Mucosa of rectum (tissue), 2 donors: Measurements from ENCODE around the gene KREMEN1.

ENCODE experiments used
- H3K27ac ChIP-seq, 2 donors: one replicate each; pipeline ENCODE4 v1.7.0; 2013; ENCODE audit warnings: inconsistent platforms in 2 of 2, low read depth in 2 of 2, low read length in 2 of 2
- H3K27me3 ChIP-seq, 2 donors: one replicate each; pipeline ENCODE4 v1.7.0; 2013; ENCODE audit warnings: low read length in 2 of 2; ENCODE audit not compliant: control insufficient read depth in 2 of 2, insufficient read depth in 2 of 2
- H3K36me3 ChIP-seq, 2 donors: one replicate each; pipeline ENCODE4 v1.7.0; 2013; ENCODE audit warnings: low read length in 2 of 2; ENCODE audit not compliant: control insufficient read depth in 2 of 2, insufficient read depth in 2 of 2
- H3K4me1 ChIP-seq, 2 donors: one replicate each; pipeline ENCODE4 v1.7.0; 2013; ENCODE audit warnings: low read length in 2 of 2, mild to moderate bottlenecking in 1 of 2; ENCODE audit not compliant: control insufficient read depth in 2 of 2, insufficient read depth in 2 of 2
- H3K4me3 ChIP-seq, 2 donors: one replicate each; pipeline ENCODE4 v1.7.0; 2013; ENCODE audit warnings: low read length in 2 of 2
- H3K9ac ChIP-seq, 2 donors: one replicate each; pipeline ENCODE4 v1.7.0; 2013; ENCODE audit warnings: low read length in 2 of 2, low read depth in 1 of 2, mild to moderate bottlenecking in 1 of 2
- H3K9me3 ChIP-seq, 2 donors: one replicate each; pipeline ENCODE4 v1.7.0; 2013; ENCODE audit warnings: low read length in 2 of 2; ENCODE audit not compliant: control insufficient read depth in 2 of 2
- donor health status: healthy.
- donor health status: Normal muscosa, but diverticular disease.

Gene KREMEN1

GRCh38 chr22:29213493-29213892 lies 140.7 kb downstream of the KREMEN1 start:
- H3K9me3 ChIP-seq, result no peaks in the 10 kb centered on the region
- H3K27ac ChIP-seq, result no peak overlapping the region
- no peak overlapping the region for H3K9ac ChIP-seq
- H3K36me3 ChIP-seq, result no peaks in the 10 kb centered on the region
- no peak overlapping the region for H3K4me3 ChIP-seq
- H3K27me3 ChIP-seq, result no peaks in the 10 kb centered on the region
- no peaks in the 10 kb centered on the region for H3K4me1 ChIP-seq

- Histone ChIP-seq H3K9ac (no peak overlapping the region), H3K4me1 (no peaks in the 10 kb centered on the region), H3K27me3 (no peaks in the 10 kb centered on the region), H3K4me3 (no peak overlapping the region), H3K36me3 (no peaks in the 10 kb centered on the region), H3K27ac (no peak overlapping the region), H3K9me3 (no peaks in the 10 kb centered on the region)
Observed at GRCh38 chr22:29214232-29214631, 141.4 kb downstream of the KREMEN1 start.

- Histone ChIP-seq H3K9me3 (no peaks in the 10 kb centered on the region), H3K27me3 (no peaks in the 10 kb centered on the region), H3K36me3 (no peaks in the 10 kb centered on the region), H3K27ac (no peak overlapping the region), H3K4me1 (peaks cover 0 to 4% of the 10 kb centered on the region in 2 donors), H3K9ac (no peak overlapping the region), H3K4me3 (no peak overlapping the region)
Observed at GRCh38 chr22:29215012-29215860, 142.4 kb downstream of the KREMEN1 start.

DNA sequence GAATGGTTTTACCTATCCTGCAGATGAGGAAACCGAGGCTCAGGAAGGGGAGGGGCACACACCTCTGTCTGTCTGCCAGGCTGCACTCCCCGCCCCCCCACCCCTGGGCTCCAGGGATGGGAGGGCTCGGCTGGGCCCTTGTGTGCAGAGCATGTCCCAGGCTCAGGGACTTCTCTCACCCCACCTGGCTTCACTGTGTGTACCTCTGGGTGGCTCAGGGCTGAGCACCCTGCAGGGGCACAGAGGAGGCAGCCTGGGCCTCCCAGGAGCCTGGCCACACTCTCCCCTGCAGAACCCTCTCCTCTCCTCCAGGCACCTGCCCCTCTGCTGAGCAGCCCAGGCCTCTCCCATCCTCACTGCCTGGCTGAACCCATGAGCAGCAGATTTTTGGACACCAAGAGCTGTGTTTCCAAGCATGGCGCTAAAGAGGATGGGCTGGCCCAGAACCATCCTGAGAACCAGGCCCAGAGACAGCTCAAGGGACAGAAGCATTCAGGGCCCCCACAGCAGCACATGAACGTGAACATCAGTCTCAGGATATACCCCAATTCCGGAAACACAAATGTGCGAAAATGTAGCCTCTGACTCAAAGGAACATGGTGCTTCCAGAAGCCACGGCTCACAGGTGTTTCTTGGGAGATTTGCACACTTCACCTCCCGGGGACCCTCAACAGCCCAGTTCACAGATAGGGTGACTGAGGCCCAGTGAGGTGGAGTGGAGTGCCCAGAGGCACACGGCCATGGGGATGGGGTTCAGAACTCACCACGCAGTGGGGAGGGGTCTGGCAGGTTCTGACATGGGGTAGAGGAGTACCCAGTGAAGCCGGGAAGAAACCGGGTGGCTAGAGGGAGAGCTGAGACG lies 143.4 kb downstream of the KREMEN1 start:
- Histone ChIP-seq H3K4me3 (no peak overlapping the region), H3K9ac (no peak overlapping the region), H3K9me3 (no peaks in the 10 kb centered on the region), H3K36me3 (no peaks in the 10 kb centered on the region), H3K4me1 (peaks cover 0 to 4% of the 10 kb centered on the region in 2 donors), H3K27ac (no peak overlapping the region), H3K27me3 (no peaks in the 10 kb centered on the region)

- Histone ChIP-seq H3K9ac (no peak overlapping the region), H3K9me3 (no peaks in the 10 kb centered on the region), H3K27ac (no peak overlapping the region), H3K4me1 (peaks cover 0 to 4% of the 10 kb centered on the region in 2 donors), H3K4me3 (no peak overlapping the region), H3K36me3 (no peaks in the 10 kb centered on the region), H3K27me3 (no peaks in the 10 kb centered on the region)
Observed at GRCh38 chr22:29216873-29217666, 144.2 kb downstream of the KREMEN1 start.
